OCI-LY3 (cell line): ENCODE data around the gene GRIK4.

ENCODE experiments used
- EZH2phosphoT487 ChIP-seq: fragments of 200-600 bp; shearing (Covaris generic); IDR thresholded peaks from 2 replicates; pipeline ENCODE4 v1.6.1; 2018; ENCODE audit warnings: antibody characterized with exemption, mixed run types, low read depth
- TF ChIP-seq, protein P1 (sequence below): fragments of 200-600, 300-600 bp; sonication (generic); IDR thresholded peaks from 2 replicates; pipeline ENCODE4 v1.5.1; 2014; ENCODE audit warnings: antibody characterized with exemption, low read length, low read depth

DNA sequence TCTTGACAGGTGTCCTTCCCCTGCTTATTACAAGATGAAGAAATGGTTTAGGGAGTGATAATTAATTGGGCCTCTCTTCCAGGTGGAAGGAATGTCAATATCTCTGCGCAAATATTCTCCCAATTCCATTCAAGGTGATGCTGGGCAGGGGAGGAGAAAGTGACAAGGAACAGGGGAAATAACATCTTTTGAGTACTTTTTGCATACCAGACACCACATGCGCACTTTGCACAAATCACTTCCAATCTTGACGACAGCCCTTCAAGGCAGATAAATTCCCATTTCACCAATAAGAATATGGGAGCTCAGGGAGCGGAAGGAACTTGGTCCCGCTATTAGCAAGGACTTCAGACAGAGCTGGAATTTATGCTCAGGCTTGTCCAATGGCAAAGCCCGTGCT is 367.2 kb downstream of the GRIK4 start:
- TF ChIP-seq, protein P1, sequence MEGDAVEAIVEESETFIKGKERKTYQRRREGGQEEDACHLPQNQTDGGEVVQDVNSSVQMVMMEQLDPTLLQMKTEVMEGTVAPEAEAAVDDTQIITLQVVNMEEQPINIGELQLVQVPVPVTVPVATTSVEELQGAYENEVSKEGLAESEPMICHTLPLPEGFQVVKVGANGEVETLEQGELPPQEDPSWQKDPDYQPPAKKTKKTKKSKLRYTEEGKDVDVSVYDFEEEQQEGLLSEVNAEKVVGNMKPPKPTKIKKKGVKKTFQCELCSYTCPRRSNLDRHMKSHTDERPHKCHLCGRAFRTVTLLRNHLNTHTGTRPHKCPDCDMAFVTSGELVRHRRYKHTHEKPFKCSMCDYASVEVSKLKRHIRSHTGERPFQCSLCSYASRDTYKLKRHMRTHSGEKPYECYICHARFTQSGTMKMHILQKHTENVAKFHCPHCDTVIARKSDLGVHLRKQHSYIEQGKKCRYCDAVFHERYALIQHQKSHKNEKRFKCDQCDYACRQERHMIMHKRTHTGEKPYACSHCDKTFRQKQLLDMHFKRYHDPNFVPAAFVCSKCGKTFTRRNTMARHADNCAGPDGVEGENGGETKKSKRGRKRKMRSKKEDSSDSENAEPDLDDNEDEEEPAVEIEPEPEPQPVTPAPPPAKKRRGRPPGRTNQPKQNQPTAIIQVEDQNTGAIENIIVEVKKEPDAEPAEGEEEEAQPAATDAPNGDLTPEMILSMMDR, result no peak
- TF ChIP-seq EZH2phosphoT487, result no peak
